ENCODE results near the gene CLSTN2.
"Not testable (repeated sequence)": the region's sequence is repeated elsewhere in the genome, so short reads cannot be mapped to it uniquely, and the experiment has no call there.

CLSTN2 gene

DNA sequence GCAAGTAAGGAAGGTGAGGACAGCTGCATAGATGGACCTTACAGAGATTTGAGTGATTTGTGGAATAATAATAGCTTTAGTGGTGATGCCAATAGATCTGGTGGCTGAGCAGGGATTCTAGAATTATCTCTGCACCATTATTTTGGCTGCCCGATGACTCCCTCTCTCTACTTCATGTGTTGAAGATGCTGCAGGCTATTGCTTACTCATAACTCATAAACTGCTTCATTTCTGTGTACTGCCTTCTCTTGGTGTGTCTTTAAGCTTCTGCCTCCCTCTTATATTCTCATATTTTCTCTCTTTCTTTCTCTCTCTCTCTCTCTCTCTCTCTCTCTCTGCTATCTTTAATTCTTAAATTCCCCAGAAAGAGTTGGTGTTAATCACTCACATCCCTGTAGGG lies 486.9 kb downstream of the CLSTN2 start:
- Histone ChIP-seq H4K8ac (ENCODE audit: low read depth, low read length) (no peak overlapping the region), H2AK5ac (ENCODE audit: low read length) (no peak overlapping the region), H3K79me2 (ENCODE audit: control insufficient read depth, insufficient read depth, low read length, poor library complexity) (peaks cover 3% of the 10 kb centered on the region), H2BK120ac (ENCODE audit: insufficient read depth, low read length, poor library complexity) (no peak overlapping the region), H3K27ac (ENCODE audit: low read depth, low read length) (no peak overlapping the region), H3K4me3 (ENCODE audit: low read depth, low read length) (no peak overlapping the region), H3K14ac (ENCODE audit: low read length) (no peak overlapping the region), H4K12ac (ENCODE audit: low read depth, low read length) (no peak overlapping the region), H4K91ac (ENCODE audit: low read depth, low read length) (no peak overlapping the region), H2AFZ (ENCODE audit: insufficient read depth, low read length, poor library complexity) (no peak overlapping the region), H3K4ac (ENCODE audit: low read depth, low read length) (no peak overlapping the region), H3K79me1 (ENCODE audit: low read length) (peaks cover 14% of the 10 kb centered on the region), H2BK5ac (ENCODE audit: low read depth, low read length, poor library complexity) (no peak overlapping the region), H3K23ac (ENCODE audit: low read length) (no peak overlapping the region), H2BK12ac (ENCODE audit: low read length) (no peak overlapping the region), H3K4me2 (ENCODE audit: low read length) (no peak overlapping the region), H3K9me3 (ENCODE audit: insufficient read depth, low read depth, low read length) (no peaks in the 10 kb centered on the region), H3K9ac (ENCODE audit: low read length) (no peak overlapping the region), H3K36me3 (ENCODE audit: control insufficient read depth in 1 of 2, insufficient read depth in 2 of 2, low read length in 2 of 2) (no peaks in the 10 kb centered on the region), H3K4me1 (ENCODE audit: control insufficient read depth in 1 of 2, insufficient read depth in 2 of 2, low read length in 2 of 2) (peaks cover 12 to 20% of the 10 kb centered on the region in 2 experiments), H3K18ac (ENCODE audit: low read length) (no peak overlapping the region), H3K27me3 (ENCODE audit: insufficient read depth, low read length) (no peaks in the 10 kb centered on the region)
- no peak for DNase-seq
- WGBS (ENCODE audit: extremely low coverage, insufficient coverage, insufficient read length) = no CpG with 5 or more reads among the region's 1 CpG

GRCh38 chr3:140423146-140423545 lies 488.2 kb downstream of the CLSTN2 start:
- Histone ChIP-seq H2BK12ac (ENCODE audit: low read length) (peak overlapping the region; percentile 99), H3K18ac (ENCODE audit: low read length) (peak overlapping the region; percentile 96), H4K91ac (ENCODE audit: low read depth, low read length) (peak overlapping the region; percentile 100), H3K9me3 (ENCODE audit: insufficient read depth, low read depth, low read length) (no peaks in the 10 kb centered on the region), H3K4me2 (ENCODE audit: low read length) (no peak overlapping the region), H2AK5ac (ENCODE audit: low read length) (peak overlapping the region; percentile 99), H4K8ac (ENCODE audit: low read depth, low read length) (peak overlapping the region; percentile 96), H3K4ac (ENCODE audit: low read depth, low read length) (peak overlapping the region; percentile 96), H3K36me3 (ENCODE audit: control insufficient read depth in 1 of 2, insufficient read depth in 2 of 2, low read length in 2 of 2) (no peaks in the 10 kb centered on the region), H2BK120ac (ENCODE audit: insufficient read depth, low read length, poor library complexity) (peak overlapping the region; percentile 100), H3K27ac (ENCODE audit: low read depth, low read length) (peak overlapping the region; percentile 48), H3K79me2 (ENCODE audit: control insufficient read depth, insufficient read depth, low read length, poor library complexity) (peaks cover 3% of the 10 kb centered on the region), H2BK5ac (ENCODE audit: low read depth, low read length, poor library complexity) (peak overlapping the region; percentile 99), H3K9ac (ENCODE audit: low read length) (no peak overlapping the region), H2AFZ (ENCODE audit: insufficient read depth, low read length, poor library complexity) (peak overlapping the region; percentile 52), H3K27me3 (ENCODE audit: insufficient read depth, low read length) (no peaks in the 10 kb centered on the region), H3K23ac (ENCODE audit: low read length) (no peak overlapping the region), H3K4me3 (ENCODE audit: low read depth, low read length) (no peak overlapping the region), H4K12ac (ENCODE audit: low read depth, low read length) (peak overlapping the region; percentile 92), H3K4me1 (ENCODE audit: control insufficient read depth in 1 of 2, insufficient read depth in 2 of 2, low read length in 2 of 2) (peaks cover 12 to 20% of the 10 kb centered on the region in 2 experiments), H3K79me1 (ENCODE audit: low read length) (peaks cover 14% of the 10 kb centered on the region), H3K14ac (ENCODE audit: low read length) (peak overlapping the region; percentile 99)
- no peak for DNase-seq
- WGBS (ENCODE audit: extremely low coverage, insufficient coverage, insufficient read length) = no CpG with 5 or more reads among the region's 4 CpGs

DNA sequence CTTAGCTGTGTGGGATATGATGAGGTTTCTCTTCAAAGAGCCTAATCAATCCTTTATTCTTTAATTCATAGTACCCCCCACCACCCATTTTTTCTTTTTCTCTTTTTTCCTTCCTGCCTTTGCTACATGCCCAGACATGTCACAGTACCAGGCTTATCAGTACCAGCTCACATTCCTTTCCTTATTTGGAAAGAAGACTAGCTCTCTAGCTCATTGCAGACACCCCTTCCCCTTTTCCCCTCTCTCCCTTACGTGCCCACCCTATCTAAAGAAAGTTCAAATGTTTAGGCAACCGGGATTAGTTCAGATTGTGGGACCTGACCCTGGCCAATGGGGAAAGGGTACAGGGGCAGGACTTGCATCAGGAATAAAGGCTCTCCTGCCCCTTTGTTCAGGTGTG lies 488.6 kb downstream of the CLSTN2 start:
- Histone ChIP-seq H2BK120ac (ENCODE audit: insufficient read depth, low read length, poor library complexity) (peak overlapping the region; percentile 100), H3K4me1 (ENCODE audit: control insufficient read depth in 1 of 2, insufficient read depth in 2 of 2, low read length in 2 of 2) (peaks cover 12 to 20% of the 10 kb centered on the region in 2 experiments), H3K14ac (ENCODE audit: low read length) (peak overlapping the region; percentile 99), H4K8ac (ENCODE audit: low read depth, low read length) (peak overlapping the region; percentile 96), H3K79me1 (ENCODE audit: low read length) (peaks cover 14% of the 10 kb centered on the region), H2BK5ac (ENCODE audit: low read depth, low read length, poor library complexity) (peak overlapping the region; percentile 99), H4K91ac (ENCODE audit: low read depth, low read length) (peak overlapping the region; percentile 89)
- not testable (repeated sequence) for H2BK12ac ChIP-seq (ENCODE audit: low read length); H3K27ac ChIP-seq (ENCODE audit: low read depth, low read length); H3K23ac ChIP-seq (ENCODE audit: low read length); H3K4me2 ChIP-seq (ENCODE audit: low read length); H3K79me2 ChIP-seq (ENCODE audit: control insufficient read depth, insufficient read depth, low read length, poor library complexity); H2AFZ ChIP-seq (ENCODE audit: insufficient read depth, low read length, poor library complexity); H2AK5ac ChIP-seq (ENCODE audit: low read length); H3K36me3 ChIP-seq (ENCODE audit: control insufficient read depth in 1 of 2, insufficient read depth in 2 of 2, low read length in 2 of 2); H3K18ac ChIP-seq (ENCODE audit: low read length); H3K27me3 ChIP-seq (ENCODE audit: insufficient read depth, low read length); DNase-seq; H3K4me3 ChIP-seq (ENCODE audit: low read depth, low read length); H4K12ac ChIP-seq (ENCODE audit: low read depth, low read length); H3K4ac ChIP-seq (ENCODE audit: low read depth, low read length); H3K9me3 ChIP-seq (ENCODE audit: insufficient read depth, low read depth, low read length); H3K9ac ChIP-seq (ENCODE audit: low read length)
- WGBS (ENCODE audit: extremely low coverage, insufficient coverage, insufficient read length) = no CpG with 5 or more reads among the region's 2 CpGs

GRCh38 chr3:140424211-140424610 lies 489.2 kb downstream of the CLSTN2 start:
- Histone ChIP-seq H3K27me3 (ENCODE audit: insufficient read depth, low read length) (no peaks in the 10 kb centered on the region), H2BK120ac (ENCODE audit: insufficient read depth, low read length, poor library complexity) (peak overlapping the region; percentile 68), H2AFZ (ENCODE audit: insufficient read depth, low read length, poor library complexity) (no peak overlapping the region), H2BK5ac (ENCODE audit: low read depth, low read length, poor library complexity) (peak overlapping the region; percentile 75), H3K4ac (ENCODE audit: low read depth, low read length) (peak overlapping the region; percentile 68), H3K4me3 (ENCODE audit: low read depth, low read length) (no peak overlapping the region), H3K79me1 (ENCODE audit: low read length) (peaks cover 14% of the 10 kb centered on the region), H2BK12ac (ENCODE audit: low read length) (peak overlapping the region; percentile 96), H3K9me3 (ENCODE audit: insufficient read depth, low read depth, low read length) (no peaks in the 10 kb centered on the region), H3K4me2 (ENCODE audit: low read length) (no peak overlapping the region), H4K8ac (ENCODE audit: low read depth, low read length) (peak overlapping the region; percentile 67), H3K79me2 (ENCODE audit: control insufficient read depth, insufficient read depth, low read length, poor library complexity) (peaks cover 3% of the 10 kb centered on the region), H3K36me3 (ENCODE audit: control insufficient read depth in 1 of 2, insufficient read depth in 2 of 2, low read length in 2 of 2) (no peaks in the 10 kb centered on the region), H2AK5ac (ENCODE audit: low read length) (peak overlapping the region; percentile 39), H3K4me1 (ENCODE audit: control insufficient read depth in 1 of 2, insufficient read depth in 2 of 2, low read length in 2 of 2) (peaks cover 12 to 20% of the 10 kb centered on the region in 2 experiments), H4K12ac (ENCODE audit: low read depth, low read length) (no peak overlapping the region), H3K18ac (ENCODE audit: low read length) (peak overlapping the region; percentile 8), H3K23ac (ENCODE audit: low read length) (no peak overlapping the region), H3K14ac (ENCODE audit: low read length) (peak overlapping the region; percentile 26), H4K91ac (ENCODE audit: low read depth, low read length) (peak overlapping the region; percentile 89), H3K27ac (ENCODE audit: low read depth, low read length) (no peak overlapping the region), H3K9ac (ENCODE audit: low read length) (no peak overlapping the region)
- no peak for DNase-seq
- WGBS (ENCODE audit: extremely low coverage, insufficient coverage, insufficient read length) = no CpG with 5 or more reads among the region's 1 CpG
